Transverse colon (tissue), 3 donors: ENCODE results near the gene CARMIL1.

Experiments
- EP300 ChIP-seq: sonication (generic); formaldehyde crosslinking; IDR thresholded peaks from one replicate; pipeline ENCODE4 v1.6.1; 2017; ENCODE audit warnings: antibody characterized with exemption, low read depth
- POLR2A ChIP-seq: fragments of 450-650 bp; IDR thresholded peaks from one replicate; pipeline ENCODE4 v1.6.1; 2016; ENCODE audit warnings: antibody characterized with exemption, mild to moderate bottlenecking, moderate library complexity
- TF ChIP-seq, protein P1 (sequence below), 5 experiments: fragments of 200-600 bp in 3 of 5; fragments of 450-650 bp in 2 of 5; sonication (generic) in 3 of 5; IDR thresholded peaks; 1 replicate in 2 of 5; 2 replicates in 3 of 5; pipeline ENCODE4 v1.5.1; 2016 to 2017; ENCODE audit warnings: antibody characterized with exemption in 5 of 5, inconsistent platforms in 3 of 5, mild to moderate bottlenecking in 2 of 5, moderate library complexity in 1 of 5

DNA sequence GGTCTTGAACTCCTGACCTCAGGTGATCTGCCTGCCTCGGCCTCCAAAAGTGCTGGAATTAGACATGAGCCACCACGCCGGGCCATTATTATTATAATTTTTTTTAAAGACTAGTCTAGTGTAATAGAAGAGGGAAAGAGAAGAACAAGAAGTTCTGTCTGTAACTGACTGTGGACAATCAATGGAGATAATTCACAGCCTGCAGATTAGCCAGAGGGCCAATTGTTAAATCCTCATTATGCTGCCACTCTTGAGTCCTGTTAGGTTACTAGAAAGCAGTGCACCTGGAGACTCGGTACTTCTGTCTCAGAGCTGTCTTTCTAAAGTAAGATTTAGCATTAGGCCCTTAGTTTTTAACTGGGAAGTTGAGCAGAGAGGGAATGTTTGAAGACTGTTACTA is 37.5 kb downstream of the CARMIL1 start:
- TF ChIP-seq POLR2A (no peak), EP300 (no peak)
- TF ChIP-seq, protein P1, sequence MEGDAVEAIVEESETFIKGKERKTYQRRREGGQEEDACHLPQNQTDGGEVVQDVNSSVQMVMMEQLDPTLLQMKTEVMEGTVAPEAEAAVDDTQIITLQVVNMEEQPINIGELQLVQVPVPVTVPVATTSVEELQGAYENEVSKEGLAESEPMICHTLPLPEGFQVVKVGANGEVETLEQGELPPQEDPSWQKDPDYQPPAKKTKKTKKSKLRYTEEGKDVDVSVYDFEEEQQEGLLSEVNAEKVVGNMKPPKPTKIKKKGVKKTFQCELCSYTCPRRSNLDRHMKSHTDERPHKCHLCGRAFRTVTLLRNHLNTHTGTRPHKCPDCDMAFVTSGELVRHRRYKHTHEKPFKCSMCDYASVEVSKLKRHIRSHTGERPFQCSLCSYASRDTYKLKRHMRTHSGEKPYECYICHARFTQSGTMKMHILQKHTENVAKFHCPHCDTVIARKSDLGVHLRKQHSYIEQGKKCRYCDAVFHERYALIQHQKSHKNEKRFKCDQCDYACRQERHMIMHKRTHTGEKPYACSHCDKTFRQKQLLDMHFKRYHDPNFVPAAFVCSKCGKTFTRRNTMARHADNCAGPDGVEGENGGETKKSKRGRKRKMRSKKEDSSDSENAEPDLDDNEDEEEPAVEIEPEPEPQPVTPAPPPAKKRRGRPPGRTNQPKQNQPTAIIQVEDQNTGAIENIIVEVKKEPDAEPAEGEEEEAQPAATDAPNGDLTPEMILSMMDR (IDR thresholded peaks at IDR 0.05), result no peak
